ENCODE data around the gene MED19.
"Not testable (repeated sequence)": the region's sequence is repeated elsewhere in the genome, so short reads cannot be mapped to it uniquely, and the experiment has no call there.

The MED19 gene, protein sequence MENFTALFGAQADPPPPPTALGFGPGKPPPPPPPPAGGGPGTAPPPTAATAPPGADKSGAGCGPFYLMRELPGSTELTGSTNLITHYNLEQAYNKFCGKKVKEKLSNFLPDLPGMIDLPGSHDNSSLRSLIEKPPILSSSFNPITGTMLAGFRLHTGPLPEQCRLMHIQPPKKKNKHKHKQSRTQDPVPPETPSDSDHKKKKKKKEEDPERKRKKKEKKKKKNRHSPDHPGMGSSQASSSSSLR

DNA sequence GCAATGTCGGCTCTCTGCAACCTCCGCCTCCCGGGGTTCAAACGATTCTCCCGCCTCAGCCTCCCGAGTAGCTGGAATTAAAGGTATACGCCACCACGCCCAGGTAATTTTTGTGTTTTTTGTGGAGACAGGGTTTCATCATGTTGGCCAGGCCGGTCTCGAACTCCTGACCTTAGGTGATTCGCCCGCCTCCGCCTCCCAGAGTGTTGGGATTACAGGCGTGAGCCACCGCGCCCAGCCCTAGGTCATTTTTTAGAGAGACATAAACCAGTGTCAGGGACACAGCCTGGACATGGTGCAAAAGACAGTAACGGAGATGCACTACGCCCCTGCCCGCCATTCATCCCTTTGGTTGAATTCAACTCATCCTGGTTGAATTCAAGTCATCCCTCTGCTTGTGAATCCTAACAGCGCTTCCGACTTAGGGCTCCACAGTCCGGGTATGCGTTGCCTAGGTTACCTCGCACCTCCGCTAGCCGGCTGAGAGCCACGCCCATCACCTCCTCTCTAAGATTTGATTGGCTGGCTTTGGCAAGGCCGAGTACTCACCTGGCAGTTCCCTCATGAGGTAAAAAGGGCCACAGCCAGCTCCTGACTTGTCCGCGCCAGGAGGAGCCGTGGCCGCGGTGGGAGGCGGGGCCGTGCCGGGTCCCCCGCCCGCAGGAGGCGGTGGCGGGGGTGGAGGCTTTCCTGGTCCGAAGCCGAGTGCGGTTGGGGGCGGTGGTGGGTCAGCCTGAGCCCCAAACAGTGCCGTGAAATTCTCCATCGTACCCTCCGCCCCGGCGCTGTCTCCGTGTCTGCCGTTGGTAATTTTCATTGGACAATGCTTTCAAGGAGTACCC lies at the start of gene MED19:
Gene MED19 (minus strand): TSS at position 802 of the 842 bp plus-strand sequence. CDS start 36 bp downstream, at position 766.
- peak; percentile 88 for DNase-seq

DNA sequence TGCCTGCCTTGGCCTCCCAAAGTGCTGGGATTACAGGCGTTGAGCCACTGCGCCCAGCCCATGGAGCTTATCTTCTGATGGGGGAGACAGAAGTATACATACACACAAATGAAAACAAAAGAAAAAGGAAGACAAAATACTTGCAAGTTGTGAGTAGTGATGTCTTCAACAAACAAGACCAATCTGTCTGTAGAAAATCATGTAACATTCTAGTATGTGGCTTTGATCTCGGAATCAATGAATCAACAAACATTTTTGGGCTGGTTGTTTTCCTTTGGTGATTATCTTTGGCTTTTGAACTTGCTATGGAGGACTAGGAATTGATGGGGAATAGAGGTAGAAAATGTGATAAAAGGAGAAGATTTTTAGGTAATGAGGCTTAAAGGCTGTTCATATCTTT lies 46.2 kb upstream of the MED19 start:
- no peak for DNase-seq

DNA sequence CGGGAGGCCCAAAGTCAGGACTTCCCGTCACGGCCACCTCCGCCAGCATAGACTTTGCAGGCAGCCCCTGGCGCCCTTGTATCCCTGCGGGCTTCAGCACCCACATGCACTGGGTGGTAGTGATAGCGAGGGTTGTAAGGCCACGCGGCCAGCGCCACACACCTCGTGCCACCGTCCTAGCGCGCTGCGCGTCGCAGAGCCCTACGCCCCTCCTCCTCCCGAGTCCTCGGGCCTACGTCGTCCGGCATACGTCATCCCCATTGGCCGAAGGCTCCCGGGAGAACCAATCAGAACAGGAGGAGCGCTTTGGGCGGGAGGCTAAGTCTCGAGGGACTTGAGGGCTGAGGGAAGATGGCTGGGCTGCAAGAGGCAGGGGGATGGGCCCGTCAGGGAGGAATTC lies 40.9 kb upstream of the MED19 start:
- no peak for DNase-seq

DNA sequence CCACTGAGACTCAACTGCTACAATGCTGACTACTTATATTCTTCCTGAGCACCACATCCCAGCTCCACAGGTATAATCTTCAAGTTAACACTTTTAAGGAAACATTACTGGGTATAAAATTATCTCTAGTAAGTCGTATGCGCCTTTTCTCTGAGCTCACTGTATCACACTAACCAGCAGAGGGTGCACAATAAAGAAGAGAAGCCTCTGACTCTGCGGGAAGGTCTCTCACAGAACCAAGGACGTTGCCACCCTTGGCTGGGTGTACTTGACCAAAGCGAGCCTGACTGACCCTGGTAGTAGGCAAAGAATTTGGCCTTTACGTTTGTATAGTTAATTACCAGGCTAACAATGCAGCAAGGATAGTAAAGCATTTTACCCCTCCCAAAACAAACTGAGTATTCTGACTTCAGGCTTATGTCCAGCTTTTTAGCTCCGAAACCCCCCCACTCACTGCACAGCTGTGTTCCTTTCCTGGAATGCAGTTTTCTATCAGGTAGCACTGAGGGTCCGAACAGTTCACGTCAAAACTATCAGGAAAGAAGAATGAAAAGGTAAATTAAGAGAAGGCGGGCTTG lies 39.8 kb upstream of the MED19 start, which contains the start of gene BTBD18:
Gene BTBD18 (minus strand): TSS at position 144 of the 578 bp plus-strand sequence. CDS start 631 bp downstream, outside the sequence.
- no peak for DNase-seq

DNA sequence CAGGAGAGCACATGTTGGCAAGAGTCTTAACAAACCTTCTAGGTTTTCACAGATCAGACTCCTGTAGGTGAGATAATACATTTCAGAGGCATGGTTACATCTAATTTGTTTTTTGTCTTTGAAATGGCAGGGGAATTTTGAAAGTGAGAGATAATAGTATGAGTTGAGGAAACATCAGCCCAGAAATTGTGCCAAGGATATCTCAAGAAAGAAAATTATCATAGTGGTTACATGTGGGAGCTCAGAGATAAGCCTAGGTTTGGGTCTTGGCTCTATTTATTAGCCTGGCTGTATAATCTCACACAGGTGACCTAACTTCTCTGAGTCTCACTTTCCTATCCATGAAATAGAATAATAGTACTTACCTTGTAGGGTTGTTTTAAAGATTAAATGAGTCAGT lies 39.2 kb upstream of the MED19 start:
- DNase-seq: no peak

DNA sequence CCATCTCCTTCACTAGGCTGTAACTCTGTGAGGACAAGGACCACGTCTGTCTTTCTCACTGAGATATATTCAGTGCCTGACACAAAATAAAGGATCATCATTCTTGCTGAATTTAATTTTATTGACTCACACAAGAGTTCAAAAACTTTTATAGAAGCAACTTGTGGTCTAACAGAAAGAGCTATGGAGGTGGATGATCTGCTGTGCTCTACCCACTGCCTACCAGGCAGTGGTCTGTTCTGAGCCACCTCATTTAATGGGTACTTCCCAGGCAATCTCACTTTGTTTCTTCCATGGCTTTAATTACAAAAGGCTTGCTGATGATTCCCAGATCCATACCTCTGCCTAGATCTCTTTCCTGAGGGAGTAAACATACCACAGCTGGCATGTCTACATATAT lies 34.9 kb upstream of the MED19 start:
- DNase-seq: no peak

DNA sequence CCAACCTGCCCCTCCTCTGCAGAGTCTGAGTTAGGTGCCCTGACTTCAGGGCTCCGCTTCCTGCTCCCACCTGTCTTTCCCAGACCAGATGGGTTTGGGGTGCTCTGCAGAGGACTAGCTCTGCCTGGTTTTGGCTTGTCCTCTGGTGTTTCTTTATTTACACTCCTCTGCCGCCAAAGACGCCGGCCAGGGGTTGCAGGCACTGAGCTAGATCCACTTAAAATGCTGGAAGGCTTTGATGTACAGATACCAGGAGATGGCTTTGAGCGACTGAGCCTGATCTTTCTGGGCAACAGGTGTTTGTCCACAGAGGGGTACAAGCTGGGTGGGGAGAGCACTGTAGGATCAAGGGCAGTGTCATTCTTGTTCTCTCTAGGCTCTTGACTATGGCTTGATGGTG lies 33.2 kb upstream of the MED19 start:
- no peak for DNase-seq

DNA sequence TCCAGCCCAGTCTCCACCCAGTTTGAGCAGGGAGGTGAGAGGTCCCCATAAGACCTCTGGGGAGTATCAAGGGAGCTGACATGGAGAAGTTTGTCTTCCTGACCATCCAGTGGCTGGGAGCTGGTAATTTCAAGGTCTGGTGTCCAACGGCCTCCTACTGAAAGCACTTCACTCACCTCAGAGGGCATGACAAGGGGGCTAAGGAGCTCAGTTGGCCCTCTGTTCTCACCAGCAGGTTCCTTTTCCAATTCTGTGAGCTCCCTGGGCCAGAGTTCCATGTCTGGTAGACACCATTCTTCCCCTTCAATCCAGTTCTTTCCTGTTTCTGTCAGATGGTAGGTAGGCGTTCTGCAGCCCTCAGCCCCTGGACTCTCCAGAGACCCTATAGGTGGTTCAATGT lies 32.3 kb upstream of the MED19 start:
- DNase-seq: no peak

DNA sequence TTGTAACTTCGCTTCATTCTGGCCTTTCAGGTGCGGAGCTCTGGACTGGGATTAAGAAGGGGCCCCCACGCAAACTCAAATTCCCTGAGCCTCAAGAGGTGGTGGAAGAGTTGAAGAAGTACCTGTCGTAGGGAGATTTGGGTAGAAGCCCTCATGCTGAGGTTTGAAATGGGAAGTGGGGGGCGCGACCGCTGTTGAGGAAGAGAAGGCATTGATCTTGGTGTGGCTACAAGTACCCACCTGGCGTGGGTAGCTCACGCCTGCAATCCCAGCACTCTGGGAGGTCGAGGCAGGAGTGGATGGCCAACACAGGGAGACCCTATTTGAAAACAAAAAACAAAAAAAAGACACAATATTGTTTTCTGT lies 30.1 kb upstream of the MED19 start:
- DNase-seq: no peak

DNA sequence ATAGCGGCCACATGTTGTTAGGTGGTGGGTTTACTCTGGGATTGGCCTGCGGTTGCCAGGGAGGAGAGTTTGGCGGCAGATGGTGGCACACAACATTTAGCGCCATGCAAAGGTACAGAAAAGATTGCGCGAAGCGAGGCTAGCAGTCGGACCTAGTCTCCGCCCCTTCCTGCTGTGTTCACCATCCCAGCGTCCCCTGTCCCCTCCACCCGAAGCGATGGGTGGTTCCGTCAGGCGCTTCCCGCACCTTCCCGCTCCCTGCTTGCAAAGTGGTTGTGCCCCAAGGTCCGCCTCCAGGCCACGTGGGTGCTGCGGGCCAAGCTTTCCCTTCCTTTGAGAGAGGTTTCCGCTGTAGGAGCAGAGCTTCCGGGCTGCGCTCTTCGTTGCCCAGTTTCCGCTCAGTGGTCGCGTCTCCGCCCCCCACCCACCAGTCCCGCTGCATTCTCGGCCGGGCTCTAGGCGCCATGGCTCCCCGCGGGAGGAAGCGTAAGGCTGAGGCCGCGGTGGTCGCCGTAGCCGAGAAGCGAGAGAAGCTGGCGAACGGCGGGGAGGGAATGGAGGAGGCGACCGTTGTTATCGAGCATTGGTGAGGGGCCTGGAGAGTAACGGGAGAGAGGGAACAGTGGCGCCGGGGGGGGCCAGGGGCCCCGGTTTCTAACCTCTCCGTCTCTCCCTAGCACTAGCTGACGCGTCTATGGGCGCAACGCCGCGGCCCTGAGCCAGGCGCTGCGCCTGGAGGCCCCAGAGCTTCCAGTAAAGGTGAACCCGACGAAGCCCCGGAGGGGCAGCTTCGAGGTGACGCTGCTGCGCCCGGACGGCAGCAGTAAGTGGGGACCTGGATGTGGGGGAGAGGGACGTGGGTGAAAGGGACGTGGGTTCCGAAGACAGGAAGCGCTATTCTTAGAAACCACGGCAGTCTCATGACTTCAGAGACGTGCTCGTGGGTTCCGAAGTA lies 29.4 kb upstream of the MED19 start, which contains the start of gene SELENOH:
Gene SELENOH (plus strand): TSS at position 360 of the 955 bp plus-strand sequence. CDS start 105 bp downstream, at position 465.
- peak; percentile 97 for DNase-seq

DNA sequence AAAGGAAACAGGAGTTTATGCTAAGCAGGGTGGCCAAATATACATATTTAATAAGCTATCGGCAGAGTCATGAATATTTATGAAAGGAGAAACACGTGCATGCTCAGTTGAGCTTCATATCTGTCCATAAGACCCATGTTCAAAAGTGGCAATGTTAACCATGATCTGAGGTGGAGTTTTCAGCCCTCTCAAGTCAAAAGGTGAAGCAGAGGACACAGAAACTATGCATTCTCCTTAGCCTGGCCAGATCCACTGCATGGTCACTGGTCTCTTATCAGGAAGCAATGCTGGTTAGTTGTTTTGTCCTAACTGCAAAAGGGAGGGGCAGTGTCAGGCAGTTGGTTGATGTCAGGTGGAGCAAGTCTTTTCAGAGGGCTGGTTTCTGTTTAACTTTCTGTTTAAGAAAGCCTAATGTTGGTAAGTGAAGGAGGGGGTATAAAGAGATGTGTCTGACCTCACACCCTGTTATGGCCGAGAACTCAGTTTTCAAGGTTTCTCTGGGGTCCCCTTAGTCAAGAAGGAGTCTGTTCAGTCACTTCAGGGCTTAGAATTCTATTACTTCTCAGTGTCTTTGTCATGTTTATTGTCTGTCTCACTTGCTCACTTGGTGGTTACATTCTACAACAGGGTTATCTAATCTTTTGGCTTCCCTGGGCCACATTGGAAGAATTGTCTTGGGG lies 23.7 kb upstream of the MED19 start:
- no peak for DNase-seq

DNA sequence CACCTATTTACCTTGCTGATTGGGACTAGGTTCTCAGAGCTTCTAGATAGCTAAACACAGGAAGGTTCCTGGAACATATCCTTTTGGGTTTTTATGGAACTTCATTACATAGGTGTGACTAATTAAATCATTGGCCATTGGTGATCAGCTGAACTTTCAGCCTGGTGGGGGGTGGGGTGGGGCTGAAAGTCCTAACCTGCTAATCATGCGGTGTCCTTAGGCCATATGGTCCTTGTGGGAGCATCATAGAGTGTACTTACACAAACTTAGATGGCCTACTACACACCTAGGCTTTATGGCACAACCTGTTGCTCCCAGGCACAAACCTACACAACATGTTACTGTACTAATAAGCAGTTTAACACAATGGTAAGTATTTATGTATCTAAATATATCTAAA lies 20.6 kb upstream of the MED19 start:
- DNase-seq: no peak

DNA sequence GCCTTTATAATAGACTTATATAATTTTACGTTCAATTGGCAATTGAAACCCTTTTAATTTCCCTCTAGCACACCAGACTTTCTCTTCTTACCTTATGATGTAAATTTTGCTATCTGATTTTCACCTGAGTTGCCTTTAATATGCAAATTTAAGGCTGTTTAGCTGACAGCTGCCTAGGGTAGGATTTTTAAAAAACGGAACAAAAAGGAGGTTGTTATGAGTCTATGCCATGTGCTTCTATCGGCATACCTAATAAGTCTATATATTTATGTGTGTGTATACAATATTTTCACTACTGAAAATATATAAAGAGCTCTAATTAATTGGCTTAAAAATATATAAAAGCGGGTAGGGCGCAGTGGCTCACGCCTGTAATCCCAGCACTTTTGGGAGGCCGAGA lies 17.5 kb upstream of the MED19 start:
- DNase-seq: no peak

DNA sequence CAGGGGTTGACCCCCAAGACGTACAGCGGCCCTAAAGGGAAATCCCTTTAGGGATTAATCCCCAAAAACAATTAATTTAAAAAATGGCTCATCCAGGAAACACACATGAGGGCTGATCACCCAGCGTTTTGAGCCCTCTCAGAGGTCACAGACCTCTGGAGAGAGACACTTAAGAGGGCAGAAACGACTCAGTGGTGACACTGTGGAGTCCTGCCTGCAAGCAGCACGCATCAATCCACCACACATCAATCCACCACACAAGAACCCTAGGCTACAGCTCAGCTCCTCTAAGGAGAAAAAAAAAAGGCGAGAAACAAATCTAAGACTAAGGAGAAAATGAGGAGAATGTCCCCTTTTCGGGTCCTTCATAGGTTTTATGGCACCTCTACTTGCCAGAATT lies 16.8 kb upstream of the MED19 start:
- no peak for DNase-seq

DNA sequence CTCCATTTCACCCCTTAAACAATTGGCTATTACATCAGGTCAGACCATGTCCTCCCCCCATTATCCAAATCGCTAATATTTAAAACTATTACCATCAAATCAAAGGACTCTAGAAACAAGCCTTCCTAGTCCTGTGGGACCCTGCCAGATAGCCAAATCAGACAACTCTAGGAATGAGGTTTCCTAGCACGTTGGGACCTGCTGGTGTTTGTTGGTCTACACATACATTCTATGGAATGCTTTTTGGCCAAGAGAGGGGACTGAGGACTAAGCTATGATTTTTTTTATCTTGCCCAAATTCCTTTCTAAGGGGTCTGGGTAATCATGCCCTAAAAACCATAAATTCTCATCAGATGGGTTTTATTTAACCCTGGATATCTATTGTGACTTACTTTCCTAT lies 15.2 kb upstream of the MED19 start:
- no peak for DNase-seq

DNA sequence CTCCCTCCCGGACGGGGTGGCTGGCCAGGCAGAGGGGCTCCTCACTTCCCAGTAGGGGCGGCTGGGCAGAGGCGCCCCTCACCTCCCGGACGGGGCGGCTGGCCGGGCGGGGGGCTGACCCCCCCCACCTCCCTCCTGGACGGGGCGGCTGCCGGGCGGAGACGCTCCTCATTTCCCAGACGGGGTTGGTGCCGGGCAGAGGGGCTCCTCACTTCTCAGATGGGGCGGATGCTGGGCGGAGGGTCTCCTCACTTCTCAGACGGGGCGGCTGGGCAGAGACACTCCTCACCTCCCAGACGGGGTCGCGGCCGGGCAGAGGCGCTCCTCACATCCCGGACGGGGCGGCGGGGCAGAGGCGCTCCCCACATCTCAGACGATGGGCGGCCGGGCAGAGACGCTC lies 4.7 kb upstream of the MED19 start:
- DNase-seq: not testable (repeated sequence)

DNA sequence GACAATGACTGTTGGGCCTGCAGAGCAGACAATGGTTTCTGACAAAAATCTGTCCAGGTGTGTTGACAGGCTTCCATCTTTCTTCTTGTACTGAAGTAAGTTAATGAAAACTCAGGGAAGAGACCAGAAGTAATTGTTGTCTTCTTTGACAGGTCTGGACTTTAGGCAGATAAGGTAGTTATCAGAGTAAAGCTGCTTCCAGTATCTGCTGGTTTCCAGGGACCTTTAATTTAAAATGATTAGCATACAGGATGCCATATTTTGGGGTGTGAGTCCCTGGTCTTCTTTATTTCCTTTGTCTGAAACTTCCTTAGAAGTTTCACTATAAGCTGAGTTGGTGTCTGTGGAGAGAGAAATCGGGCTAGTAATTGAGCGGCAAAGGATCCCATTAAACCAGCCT lies 1.8 kb upstream of the MED19 start:
- DNase-seq: no peak

DNA sequence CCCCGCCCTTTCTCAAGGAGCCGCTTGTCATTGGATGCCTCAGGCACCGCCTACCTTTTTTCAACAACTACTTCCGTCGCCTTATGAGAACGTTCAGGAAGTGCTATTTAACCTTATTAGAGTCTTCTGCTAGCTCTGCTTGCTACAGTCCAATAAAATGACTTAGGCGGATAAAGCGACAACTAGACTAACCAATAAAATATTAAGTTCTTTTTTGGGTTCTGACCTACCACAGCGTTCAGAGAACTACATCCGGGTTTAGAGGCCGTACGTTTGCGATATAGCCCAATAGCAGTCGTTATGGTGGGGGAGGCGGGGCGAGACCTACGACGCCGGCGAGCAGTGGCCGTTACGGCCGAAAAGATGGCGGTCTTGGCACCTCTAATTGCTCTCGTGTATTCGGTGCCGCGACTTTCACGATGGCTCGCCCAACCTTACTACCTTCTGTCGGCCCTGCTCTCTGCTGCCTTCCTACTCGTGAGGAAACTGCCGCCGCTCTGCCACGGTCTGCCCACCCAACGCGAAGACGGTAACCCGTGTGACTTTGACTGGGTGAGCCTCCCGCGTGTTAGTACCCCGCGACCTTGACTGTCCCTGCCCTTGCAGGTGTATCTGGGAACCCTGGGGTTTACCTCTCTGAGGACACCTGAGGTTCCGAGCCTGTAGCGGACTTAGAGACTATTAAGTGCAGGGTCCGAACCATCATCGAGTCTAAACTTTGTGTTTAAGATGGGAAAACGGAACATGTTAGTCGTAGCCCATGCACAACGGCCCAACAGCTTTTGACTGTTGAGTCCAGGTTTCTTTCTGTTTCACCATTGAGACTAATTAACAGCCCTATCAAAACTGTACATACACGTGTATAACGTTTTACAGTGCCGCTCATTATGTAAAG lies 488 bp upstream of the MED19 start, which contains the start of gene TMX2:
Gene TMX2 (plus strand): TSS at position 338 of the 895 bp plus-strand sequence. CDS start 26 bp downstream, at position 364.
- peak; percentile 99 for DNase-seq

DNA sequence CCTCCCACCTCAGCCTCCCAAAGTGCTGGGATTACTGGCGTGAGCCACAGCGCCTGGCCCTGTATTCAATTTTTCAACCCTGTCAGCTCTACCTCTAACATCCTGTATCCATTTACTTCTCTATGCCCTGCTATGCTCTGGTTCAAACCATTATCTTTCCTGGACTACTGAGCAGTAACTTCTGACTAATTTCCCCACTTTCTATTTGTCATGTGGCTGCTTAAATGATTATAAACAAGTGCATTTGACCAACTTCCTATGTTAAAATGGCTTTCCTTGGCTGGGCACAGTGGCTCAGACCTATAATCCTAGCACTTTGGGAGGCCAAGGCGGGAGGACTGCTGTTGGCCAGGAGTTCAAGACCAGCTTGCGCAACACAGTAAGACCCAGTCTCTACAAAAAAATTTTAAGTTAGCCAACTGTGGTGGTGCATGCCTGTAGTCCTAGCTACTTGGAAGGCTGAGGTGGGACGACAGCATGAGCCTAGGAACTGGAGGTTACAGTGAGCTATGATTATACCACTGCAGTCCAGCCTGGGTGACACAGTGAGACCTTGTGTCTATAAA lies 2.1 kb downstream of the MED19 start:
- no peak for DNase-seq

DNA sequence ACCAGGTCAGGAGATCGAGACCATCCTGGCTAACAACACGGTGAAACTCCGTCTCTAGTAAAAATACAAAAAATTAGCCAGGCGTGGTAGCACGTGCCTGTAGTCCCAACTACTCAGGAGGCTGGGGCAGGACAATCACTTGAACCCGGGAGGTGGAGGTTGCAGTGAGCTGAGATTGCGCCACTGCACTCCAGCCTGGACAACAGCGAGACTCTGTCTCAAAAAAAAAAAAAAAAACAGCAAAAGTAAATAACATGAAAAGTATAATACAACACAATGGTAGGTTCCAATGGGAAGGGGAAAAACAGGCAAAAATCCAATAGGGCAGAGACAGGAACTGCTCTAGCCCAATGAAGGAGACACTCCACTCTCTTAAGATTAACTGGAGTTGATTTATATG lies 6.6 kb downstream of the MED19 start:
- DNase-seq: peak; percentile 1

DNA sequence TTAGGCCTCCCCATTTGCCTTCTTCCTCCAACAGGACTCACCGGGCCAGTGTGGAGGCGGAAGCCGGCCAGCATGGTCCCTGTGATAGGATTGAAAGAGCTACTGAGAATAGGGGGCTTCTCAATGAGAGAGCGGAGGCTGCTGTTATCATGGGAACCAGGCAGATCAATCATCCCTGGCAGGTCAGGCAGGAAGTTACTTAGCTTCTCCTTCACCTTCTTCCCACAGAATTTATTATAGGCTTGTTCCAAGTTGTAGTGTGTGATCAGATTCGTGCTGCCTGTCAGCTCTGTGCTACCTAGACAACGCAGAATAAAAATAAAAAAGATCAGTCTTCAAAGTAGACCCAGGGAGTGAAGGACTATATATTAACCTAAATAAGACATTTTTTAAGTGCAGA lies 7.1 kb downstream of the MED19 start:
- no peak for DNase-seq
